Osteoblast (primary cell): ENCODE data around the gene CBX1. TPM values are rescaled to one million over a fixed set of nuclear protein-coding genes. Genes with fewer than 3 reads are reported as not detected.

ENCODE experiments used
- DNase-seq: peaks from one replicate; pipeline ENCODE4 v3.0.0; 2011; ENCODE audit warnings: low spot score, mixed read lengths; ENCODE audit not compliant: insufficient read length; ENCODE audit errors: missing footprints
- H2AFZ ChIP-seq: 2 replicates; pipeline ENCODE4 v1.6.0; 2011; ENCODE audit warnings: mild to moderate bottlenecking, low read length
- H3K27ac ChIP-seq: 2 replicates; pipeline ENCODE4 v1.5.1; 2011; ENCODE audit warnings: mild to moderate bottlenecking, low read depth, low read length, moderate library complexity
- H3K27me3 ChIP-seq: 2 replicates; pipeline ENCODE4 v1.6.0; 2012; ENCODE audit warnings: mild to moderate bottlenecking, control low read depth, inconsistent platforms, low read length, moderate library complexity; ENCODE audit not compliant: insufficient read depth
- H3K36me3 ChIP-seq: 2 replicates; pipeline ENCODE4 v1.5.1; 2011; ENCODE audit warnings: mild to moderate bottlenecking, low read length, control low read depth, moderate library complexity; ENCODE audit not compliant: insufficient read depth
- H3K4me1 ChIP-seq: 2 replicates; pipeline ENCODE4 v1.5.1; 2011; ENCODE audit warnings: mild to moderate bottlenecking, low read length, control low read depth, moderate library complexity; ENCODE audit not compliant: insufficient read depth
- H3K4me2 ChIP-seq: 2 replicates; pipeline ENCODE4 v1.6.0; 2011; ENCODE audit warnings: mild to moderate bottlenecking, low read length; ENCODE audit not compliant: insufficient read depth
- H3K4me3 ChIP-seq: fragments of 200-600 bp; sonication (generic); 3 replicates; pipeline ENCODE4 v1.5.1; 2012; ENCODE audit warnings: mild to moderate bottlenecking, low read length, inconsistent platforms; ENCODE audit not compliant: insufficient read depth
- H3K79me2 ChIP-seq: 2 replicates; pipeline ENCODE4 v1.6.0; 2012; ENCODE audit warnings: mild to moderate bottlenecking, low read length, control low read depth, inconsistent platforms; ENCODE audit not compliant: insufficient read depth
- H3K9me3 ChIP-seq: 2 replicates; pipeline ENCODE4 v1.5.1; 2011; ENCODE audit warnings: low read depth, low read length, control low read depth
- H4K20me1 ChIP-seq: 2 replicates; pipeline ENCODE4 v1.6.0; 2012; ENCODE audit warnings: mild to moderate bottlenecking, low read length, control low read depth; ENCODE audit not compliant: insufficient read depth
- CTCF ChIP-seq: IDR thresholded peaks from 2 replicates; pipeline ENCODE4 v1.5.1; 2011; ENCODE audit warnings: mild to moderate bottlenecking, low read depth, low read length, moderate library complexity; ENCODE audit errors: extremely low read depth
- total RNA-seq: library from RNA; depleted of rRNA; stranded (reverse); fragments of >200 nt; gene quantifications from 2 replicates; pipeline ENCODE4 v1.2.3, GENCODE V29; 2012

CBX1 gene
- total RNA-seq, 1 donor = 30.0 TPM

- H3K27ac ChIP-seq = no peak overlapping the region
- H3K4me3 ChIP-seq = no peak overlapping the region
- DNase-seq = no peak
- H3K27me3 ChIP-seq = no peaks in the 10 kb centered on the region
- H3K4me2 ChIP-seq = no peak overlapping the region
- peaks cover 9% of the 10 kb centered on the region for H3K4me1 ChIP-seq
- no peaks in the 10 kb centered on the region for H3K79me2 ChIP-seq
- H4K20me1 ChIP-seq = no peaks in the 10 kb centered on the region
- H3K36me3 ChIP-seq = peaks cover 36% of the 10 kb centered on the region
- no peak overlapping the region for H2AFZ ChIP-seq
- no peak for TF ChIP-seq CTCF
- no peaks in the 10 kb centered on the region for H3K9me3 ChIP-seq
Observed at GRCh38 chr17:48123776-48124388, 22.6 kb upstream of the CBX1 start.

GRCh38 chr17:48123111-48123510, 21.8 kb upstream of the CBX1 start:
- no peak for DNase-seq

GRCh38 chr17:48122665-48123045, 21.4 kb upstream of the CBX1 start:
- DNase-seq = no peak
- Histone ChIP-seq H3K4me3 (no peak overlapping the region), H3K27me3 (no peaks in the 10 kb centered on the region), H3K4me1 (peaks cover 9% of the 10 kb centered on the region), H3K4me2 (no peak overlapping the region), H3K79me2 (no peaks in the 10 kb centered on the region), H3K9me3 (no peaks in the 10 kb centered on the region), H3K27ac (no peak overlapping the region), H4K20me1 (no peaks in the 10 kb centered on the region), H3K36me3 (peaks cover 43% of the 10 kb centered on the region), H2AFZ (no peak overlapping the region)
- TF ChIP-seq CTCF = no peak

More at GRCh38 chr17:48123111-48123510, 21.8 kb upstream of the CBX1 start:
- H3K4me1 ChIP-seq = peaks cover 9% of the 10 kb centered on the region
- H3K79me2 ChIP-seq = no peaks in the 10 kb centered on the region
- no peak for TF ChIP-seq CTCF
- peaks cover 42% of the 10 kb centered on the region for H3K36me3 ChIP-seq
- no peaks in the 10 kb centered on the region for H3K27me3 ChIP-seq
- no peaks in the 10 kb centered on the region for H4K20me1 ChIP-seq
- H3K9me3 ChIP-seq = no peaks in the 10 kb centered on the region
- H3K27ac ChIP-seq = no peak overlapping the region
- H2AFZ ChIP-seq = no peak overlapping the region
- no peak overlapping the region for H3K4me3 ChIP-seq
- no peak overlapping the region for H3K4me2 ChIP-seq

- H3K27ac ChIP-seq = no peak overlapping the region
- peaks cover 47% of the 10 kb centered on the region for H3K36me3 ChIP-seq
- H3K79me2 ChIP-seq = no peaks in the 10 kb centered on the region
- H3K27me3 ChIP-seq = no peaks in the 10 kb centered on the region
- DNase-seq = no peak
- H3K4me1 ChIP-seq = peaks cover 5% of the 10 kb centered on the region
- no peaks in the 10 kb centered on the region for H4K20me1 ChIP-seq
- H2AFZ ChIP-seq = no peak overlapping the region
- H3K4me2 ChIP-seq = no peak overlapping the region
- H3K9me3 ChIP-seq = no peaks in the 10 kb centered on the region
- no peak for TF ChIP-seq CTCF
- no peak overlapping the region for H3K4me3 ChIP-seq
Observed at GRCh38 chr17:48121923-48122664, 20.8 kb upstream of the CBX1 start.
